ENCODE measurements around the gene NUP98.

- TF ChIP-seq CTCF (IDR thresholded peaks at IDR 0.05) (no peak), POLR2A (IDR thresholded peaks at IDR 0.05) (no peak)
These were observed 18.5 kb upstream of the NUP98 start for GRCh38 chr11:3815845-3816244.

Data from ovary (tissue), 3 donors.